Lung (tissue), 12 donors: ENCODE data around the gene KCNMB2. TPM values are rescaled to one million over a fixed set of nuclear protein-coding genes. Genes with fewer than 3 reads are reported as not detected.
"Not testable (repeated sequence)": the region's sequence is repeated elsewhere in the genome, so short reads cannot be mapped to it uniquely, and the experiment has no call there.

Source experiments
- ATAC-seq: fragments of 200-7000 bp; cut with Tn5 transposase; one replicate; pipeline ENCODE4 v1.9.1; 2020; ENCODE audit warnings: moderate number of reproducible peaks; ENCODE audit not compliant: insufficient read depth, low FRiP score
- DNase-seq, 3 donors: peaks; one replicate each; pipeline ENCODE4 v3.0.0-alpha.2; 2013 to 2017
- H3K27ac ChIP-seq, 2 donors: one replicate each; pipeline ENCODE4 v1.5.1; 2013; ENCODE audit warnings: mild to moderate bottlenecking in 2 of 2, moderate library complexity in 2 of 2, control low read depth in 1 of 2, inconsistent platforms in 1 of 2, low read depth in 1 of 2, low read length in 1 of 2
- H3K27me3 ChIP-seq, 3 donors: one replicate each; pipeline ENCODE4 v1.5.1; 2013; ENCODE audit warnings: low read length in 2 of 3; ENCODE audit not compliant: control insufficient read depth in 3 of 3, insufficient read depth in 3 of 3
- H3K36me3 ChIP-seq, 4 donors: one replicate each; pipeline ENCODE4 v1.5.1; 2013; ENCODE audit warnings: low read length in 4 of 4, mild to moderate bottlenecking in 1 of 4, moderate library complexity in 1 of 4; ENCODE audit not compliant: control insufficient read depth in 4 of 4, insufficient read depth in 4 of 4
- H3K4me1 ChIP-seq, 5 donors: one replicate each; pipeline ENCODE4 v1.5.1; 2013; ENCODE audit warnings: low read length in 5 of 5, mild to moderate bottlenecking in 2 of 5, moderate library complexity in 1 of 5; ENCODE audit not compliant: control insufficient read depth in 5 of 5, insufficient read depth in 5 of 5
- H3K4me3 ChIP-seq: one replicate; pipeline ENCODE4 v1.5.1; 2013; ENCODE audit warnings: mild to moderate bottlenecking, control low read depth, moderate library complexity
- H3K9ac ChIP-seq, 2 donors: one replicate each; pipeline ENCODE4 v1.5.1; 2013; ENCODE audit warnings: low read length in 2 of 2, control low read depth in 1 of 2; ENCODE audit not compliant: insufficient read depth in 1 of 2
- H3K9me3 ChIP-seq, 4 donors: one replicate each; pipeline ENCODE4 v1.5.1; 2013; ENCODE audit warnings: low read length in 3 of 4, mild to moderate bottlenecking in 1 of 4, moderate library complexity in 1 of 4; ENCODE audit not compliant: control insufficient read depth in 4 of 4, insufficient read depth in 3 of 4
- WGBS, 2 donors: extraction: QIAGEN DNeasy Blood & Tissue Kit; methylation state at CpG; one replicate each; pipeline ENCODE4 v1.1.7; 2013; 5-methylcytosine and 5-hydroxymethylcytosine counted together
- polyA plus RNA-seq, 2 donors: library from polyadenylated mRNA; stranded (reverse); fragments of 200-250 nt; gene quantifications; one replicate each; pipeline ENCODE4 v1.2.1, GENCODE V29; 2013
- total RNA-seq, 2 donors: library from RNA; depleted of rRNA in 1 of 2; stranded (reverse); fragments of >200 nt in 1 of 2; gene quantifications; one replicate each; pipeline ENCODE4 v1.2.1, GENCODE V29; 2014 to 2021
- TF ChIP-seq, protein P1 (sequence below): IDR thresholded peaks from 2 replicates; pipeline ENCODE4 v1.5.1; 2012; ENCODE audit warnings: mild to moderate bottlenecking; ENCODE audit errors: control extremely low read depth, extremely low read depth
- donor health status: control.
- donor health status: control.
- donor health status: Bipolar disorder and iron deficiency.
- donor health status: healthy.
- donor health status: DM: yes; HTN: yes; CAD: no.

Gene KCNMB2
- total and polyA plus RNA-seq, 4 donors = 0.62 to 12.2 (median 1.2) TPM

DNA sequence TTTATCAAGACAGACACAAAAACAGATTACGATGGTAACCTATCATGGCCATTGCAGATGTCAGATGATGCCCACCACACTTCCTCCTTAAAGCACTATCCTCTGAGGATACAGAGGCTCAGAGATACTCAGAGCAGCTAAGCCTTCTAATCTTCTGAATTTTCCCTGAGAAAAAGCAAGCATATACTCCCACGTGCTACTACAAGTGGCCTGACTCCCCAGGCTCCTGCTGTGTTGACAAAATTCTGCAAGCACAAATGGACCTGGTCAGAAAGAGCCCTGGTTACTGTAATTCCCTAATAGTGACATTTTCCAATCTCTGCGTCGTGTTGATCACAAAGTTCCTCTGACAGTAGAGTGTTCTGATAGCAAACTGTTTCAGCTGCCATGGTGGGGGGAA lies 207.1 kb downstream of the KCNMB2 start:
- no peak overlapping the region for H3K4me3 ChIP-seq
- no peak overlapping the region for H3K9ac ChIP-seq
- no peaks in the 10 kb centered on the region for H3K27me3 ChIP-seq
- H3K4me1 ChIP-seq = no peaks in the 10 kb centered on the region
- ATAC-seq = no peak
- H3K9me3 ChIP-seq = peaks cover 0 to 2% (median 0%) of the 10 kb centered on the region in 4 donors
- DNase-seq = no peak
- H3K27ac ChIP-seq = no peak overlapping the region
- no peaks in the 10 kb centered on the region for H3K36me3 ChIP-seq
- TF ChIP-seq, protein P1, sequence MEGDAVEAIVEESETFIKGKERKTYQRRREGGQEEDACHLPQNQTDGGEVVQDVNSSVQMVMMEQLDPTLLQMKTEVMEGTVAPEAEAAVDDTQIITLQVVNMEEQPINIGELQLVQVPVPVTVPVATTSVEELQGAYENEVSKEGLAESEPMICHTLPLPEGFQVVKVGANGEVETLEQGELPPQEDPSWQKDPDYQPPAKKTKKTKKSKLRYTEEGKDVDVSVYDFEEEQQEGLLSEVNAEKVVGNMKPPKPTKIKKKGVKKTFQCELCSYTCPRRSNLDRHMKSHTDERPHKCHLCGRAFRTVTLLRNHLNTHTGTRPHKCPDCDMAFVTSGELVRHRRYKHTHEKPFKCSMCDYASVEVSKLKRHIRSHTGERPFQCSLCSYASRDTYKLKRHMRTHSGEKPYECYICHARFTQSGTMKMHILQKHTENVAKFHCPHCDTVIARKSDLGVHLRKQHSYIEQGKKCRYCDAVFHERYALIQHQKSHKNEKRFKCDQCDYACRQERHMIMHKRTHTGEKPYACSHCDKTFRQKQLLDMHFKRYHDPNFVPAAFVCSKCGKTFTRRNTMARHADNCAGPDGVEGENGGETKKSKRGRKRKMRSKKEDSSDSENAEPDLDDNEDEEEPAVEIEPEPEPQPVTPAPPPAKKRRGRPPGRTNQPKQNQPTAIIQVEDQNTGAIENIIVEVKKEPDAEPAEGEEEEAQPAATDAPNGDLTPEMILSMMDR = no peak
- WGBS, 2 donors = 84 to 89% methylated on average over 4 of the region's 4 CpGs

DNA sequence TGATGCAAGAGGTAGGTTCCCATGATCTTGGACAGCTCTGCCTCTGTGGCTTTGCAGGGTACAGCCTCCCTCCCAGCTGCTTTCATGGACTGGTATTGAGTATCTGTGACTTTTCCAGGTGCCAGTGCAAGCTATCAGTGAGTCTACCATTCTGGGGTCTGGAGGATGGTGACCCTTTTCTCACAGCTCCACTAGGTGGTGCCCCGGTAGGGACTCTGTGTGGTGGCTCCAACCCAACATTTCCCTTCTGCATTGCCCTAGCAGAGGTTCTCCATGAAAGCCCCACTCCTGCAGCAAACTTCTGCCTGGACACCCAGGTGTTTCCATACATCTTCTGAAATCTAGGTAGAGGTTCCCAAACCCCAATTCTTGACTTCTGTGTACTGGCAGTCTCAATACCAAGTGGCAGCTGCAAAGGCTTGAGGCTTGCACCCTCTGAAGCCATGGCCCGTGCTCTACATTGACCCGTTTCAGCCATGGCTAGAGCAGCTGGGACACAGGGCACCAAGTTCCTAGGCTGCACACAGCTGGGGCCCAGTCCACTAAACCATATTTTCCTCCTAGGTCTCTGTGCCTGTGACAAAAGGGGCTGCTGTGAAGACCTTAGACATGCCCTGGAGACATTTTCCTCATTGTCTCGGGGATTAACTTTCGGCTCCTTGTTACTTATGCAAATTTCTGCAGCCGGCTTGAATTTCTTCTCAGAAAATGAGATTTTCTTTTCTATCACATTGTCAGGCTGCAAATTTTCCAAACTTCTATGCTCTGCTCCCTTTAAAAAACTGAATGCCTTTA lies 209.8 kb downstream of the KCNMB2 start:
- not testable (repeated sequence) for DNase-seq, H3K4me3 ChIP-seq, H3K9ac ChIP-seq, H3K9me3 ChIP-seq, H3K27ac ChIP-seq, H3K4me1 ChIP-seq, H3K36me3 ChIP-seq, H3K27me3 ChIP-seq, ATAC-seq
- 56 to 94% methylated on average over 6 of the region's 6 CpGs for WGBS, 2 donors

DNA sequence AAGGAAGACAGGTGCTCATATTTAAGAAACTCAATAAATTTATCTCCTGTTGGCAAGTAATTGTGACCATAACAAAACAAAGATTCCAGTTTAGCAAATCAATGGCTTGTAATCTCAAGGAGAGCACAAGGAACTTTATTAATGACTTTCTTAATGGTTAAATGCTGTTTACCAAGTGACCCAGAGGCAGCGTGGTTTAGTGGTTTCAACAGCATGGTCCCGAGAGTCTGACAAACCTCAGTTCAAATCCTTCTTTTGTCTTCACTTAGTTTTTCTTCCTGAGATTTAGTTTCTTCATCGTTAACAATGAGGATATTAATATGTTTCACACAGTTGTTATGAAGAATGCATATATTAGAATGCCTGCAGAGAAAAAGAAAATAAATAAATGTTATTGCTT lies 212.6 kb downstream of the KCNMB2 start:
- TF ChIP-seq, protein P1 = no peak
- no peaks in the 10 kb centered on the region for H3K36me3 ChIP-seq
- no peak for DNase-seq
- no peak overlapping the region for H3K9ac ChIP-seq
- no peak overlapping the region for H3K27ac ChIP-seq
- H3K27me3 ChIP-seq = no peaks in the 10 kb centered on the region
- 82 to 85% methylated on average over 3 of the region's 3 CpGs for WGBS, 2 donors
- no peak overlapping the region for H3K4me3 ChIP-seq
- H3K4me1 ChIP-seq = peaks cover 0 to 4% (median 0%) of the 10 kb centered on the region in 5 donors
- H3K9me3 ChIP-seq = peaks cover 0 to 2% (median 0%) of the 10 kb centered on the region in 4 donors
- no peak for ATAC-seq

DNA sequence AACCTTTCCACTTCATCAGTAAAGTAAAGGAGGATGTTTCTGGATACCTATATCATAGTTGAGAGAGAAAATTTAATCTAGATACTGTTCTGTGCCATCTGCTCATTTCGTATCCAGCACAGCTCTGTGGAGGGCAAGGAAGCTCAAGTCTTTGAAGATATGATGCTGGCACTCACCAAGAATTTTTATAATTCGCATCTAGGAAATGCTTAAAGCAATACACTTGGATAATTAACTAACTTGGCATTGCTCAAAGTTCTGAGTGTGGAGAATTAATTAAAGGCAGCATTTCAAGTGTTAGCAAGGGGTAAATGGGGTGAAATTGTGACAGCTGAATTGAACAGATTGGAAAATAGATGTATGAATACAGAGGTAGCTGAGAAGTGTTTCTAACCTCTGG lies 213.2 kb downstream of the KCNMB2 start:
- no peaks in the 10 kb centered on the region for H3K27me3 ChIP-seq
- no peaks in the 10 kb centered on the region for H3K36me3 ChIP-seq
- TF ChIP-seq, protein P1 = no peak
- peaks cover 0 to 4% (median 0%) of the 10 kb centered on the region in 5 donors for H3K4me1 ChIP-seq
- no peak overlapping the region for H3K4me3 ChIP-seq
- DNase-seq = no peak
- no peak overlapping the region for H3K27ac ChIP-seq
- WGBS, 2 donors = 82 to 83% methylated on average over 2 of the region's 2 CpGs
- no peak overlapping the region for H3K9ac ChIP-seq
- H3K9me3 ChIP-seq = peaks cover 0 to 2% (median 0%) of the 10 kb centered on the region in 4 donors
- no peak for ATAC-seq
